DND-41 (cell line): ENCODE results near the gene RPL29.

Experiments used
- CTCF ChIP-seq: IDR thresholded peaks from 2 replicates; pipeline ENCODE4 v1.5.1; 2012; ENCODE audit warnings: borderline replicate concordance, low read length, moderate library complexity, mild to moderate bottlenecking; ENCODE audit not compliant: poor library complexity, severe bottlenecking; ENCODE audit errors: extremely low read depth
- EZH2 ChIP-seq: IDR thresholded peaks from 3 replicates; pipeline ENCODE4 v1.6.1; 2012; ENCODE audit warnings: borderline replicate concordance, low read depth, mild to moderate bottlenecking, moderate library complexity, low read length, inconsistent platforms; ENCODE audit not compliant: severe bottlenecking

- TF ChIP-seq CTCF (no peak), EZH2 (no peak)
These were observed 12.0 kb downstream of the RPL29 start for GRCh38 chr3:51983578-51984268.
